ENCODE data around the gene BFAR.
"Not testable (repeated sequence)": the region's sequence is repeated elsewhere in the genome, so short reads cannot be mapped to it uniquely, and the experiment has no call there.

BFAR gene

GRCh38 chr16:14694129-14694528 lies 61.4 kb downstream of the BFAR start, which contains the start of gene PLA2G10:
Gene PLA2G10 (minus strand): TSS chr16:14694308. CDS start chr16:14694229, 79 bp downstream.
- DNase-seq (ENCODE audit: low read depth in 2 of 2), result not testable (repeated sequence)

DNA sequence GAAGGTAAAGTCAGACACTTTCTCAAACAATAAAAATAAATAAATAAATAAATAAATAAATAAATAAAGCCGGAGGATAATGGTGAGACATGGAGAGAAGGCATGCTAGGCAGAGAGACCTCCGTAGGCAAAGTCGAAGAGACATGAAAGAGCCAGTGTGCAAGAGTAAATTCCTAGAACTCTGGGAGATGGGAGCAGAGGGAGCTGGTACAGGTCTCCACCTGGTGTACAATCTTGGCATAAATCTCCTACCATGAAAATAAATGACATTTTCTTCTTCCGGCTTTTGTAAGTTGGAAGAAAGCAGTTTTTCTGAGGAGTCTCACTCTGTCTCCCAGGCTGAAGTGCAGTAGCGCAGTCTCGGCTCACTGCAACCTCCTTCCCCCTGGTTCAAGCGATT lies 69.1 kb downstream of the BFAR start:
- DNase-seq (ENCODE audit: low read depth in 2 of 2), result not testable (repeated sequence)

DNA sequence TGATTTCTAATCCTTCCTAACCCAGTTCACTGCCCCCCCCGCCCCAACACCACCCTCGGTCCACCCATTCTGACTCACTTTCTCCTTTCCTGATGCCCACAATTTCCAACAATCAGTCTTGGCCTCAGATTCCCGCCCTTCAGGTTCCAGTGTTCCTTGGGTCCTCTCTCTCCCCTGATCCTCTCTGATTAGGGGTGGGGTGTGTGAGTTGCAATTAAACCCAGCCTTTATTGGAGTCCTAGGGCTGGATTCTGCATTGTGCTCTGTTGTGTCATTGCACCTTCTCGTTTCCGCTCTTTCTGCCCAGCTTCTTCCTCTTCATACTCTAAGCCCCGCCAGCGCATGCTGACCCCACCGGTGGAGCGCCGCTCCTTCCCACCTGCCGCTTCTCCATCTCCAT lies 69.9 kb downstream of the BFAR start:
- not testable (repeated sequence) for DNase-seq (ENCODE audit: low read depth in 2 of 2)

DNA sequence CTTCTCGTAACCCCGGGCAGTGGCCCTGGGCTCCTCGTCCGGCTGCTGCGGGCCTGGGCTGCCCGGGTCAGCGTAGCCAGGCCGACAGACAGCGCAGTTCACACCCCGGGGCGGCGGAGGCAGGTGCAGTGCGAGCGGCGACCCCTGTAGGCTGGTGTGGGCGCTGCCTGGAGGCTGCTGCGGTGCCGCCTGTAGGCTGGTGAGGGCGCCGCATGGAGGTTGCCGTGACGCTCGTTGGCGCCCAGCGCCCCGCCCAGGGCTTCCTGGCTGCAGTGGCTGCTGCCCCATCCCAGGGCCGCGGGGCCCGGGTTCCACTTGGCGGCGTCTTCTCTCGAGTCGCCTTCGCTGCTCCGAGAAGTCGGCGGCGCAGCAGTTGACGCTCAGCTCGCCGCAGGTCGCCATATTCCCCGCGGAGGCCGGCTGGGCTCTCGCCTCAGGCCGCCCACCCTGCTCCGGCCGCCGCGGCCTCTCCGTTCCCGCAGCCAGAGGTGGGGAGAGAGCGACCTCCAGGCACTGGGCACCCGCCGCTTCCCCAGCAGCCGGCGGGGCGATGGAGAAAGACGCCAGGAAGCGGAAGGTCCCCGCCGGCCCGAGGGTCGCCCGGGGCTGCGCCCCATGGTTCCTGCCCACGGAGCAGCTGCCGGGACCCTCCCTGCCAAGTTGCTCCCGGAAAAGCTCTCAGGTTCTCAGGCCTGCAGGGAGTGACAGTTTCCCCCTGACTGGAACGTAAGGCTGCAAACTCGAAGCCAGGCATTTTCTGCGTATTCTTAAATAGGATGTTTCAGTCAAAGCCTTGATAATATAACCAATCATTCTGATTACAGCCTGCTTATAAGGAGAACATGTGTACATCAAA lies 70.6 kb downstream of the BFAR start, which contains the start of gene NPIPA3:
Gene NPIPA3 (plus strand): TSS at position 256 of the 856 bp plus-strand sequence. CDS start 5,533 bp downstream, outside the sequence.
- not testable (repeated sequence) for DNase-seq (ENCODE audit: low read depth in 2 of 2)

Measured in stimulated activated CD8-positive, alpha-beta memory T cell treated with anti-CD3 and anti-CD28 coated beads, Interleukin-15, amount 100 ng/mL, for 4 hours (primary cell).